ENCODE data around the gene CARS1.

DNA sequence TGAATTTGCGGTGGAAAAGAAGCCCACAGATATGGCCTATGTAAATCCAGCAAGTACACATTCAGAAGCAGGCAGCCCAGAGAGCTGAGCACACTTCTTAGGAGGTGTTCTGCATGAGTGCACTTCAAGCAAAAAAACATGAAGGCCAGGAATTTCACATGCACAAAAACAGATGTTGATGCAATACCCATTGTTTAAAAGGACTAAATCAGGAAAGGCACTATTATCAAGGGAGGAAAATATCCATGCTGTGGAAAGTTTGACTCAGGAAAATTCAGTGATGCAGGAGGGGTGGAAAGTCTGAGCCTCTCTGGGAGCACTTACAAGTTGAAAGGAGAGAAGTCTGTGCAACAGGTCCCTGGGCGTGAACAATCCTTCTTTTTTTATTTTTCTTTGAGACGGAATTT is 15.8 kb upstream of the CARS1 start:
- TF ChIP-seq ZNF324 (CRISPR knock-in tag; IDR thresholded peaks at IDR 0.05) (no peak), CHCHD3 (CRISPR knock-in tag; IDR thresholded peaks at IDR 0.05) (no peak), SIN3A (IDR thresholded peaks at IDR 0.05; ENCODE audit: borderline replicate concordance in 2 of 2, control insufficient read depth in 1 of 2, low read depth in 2 of 2, low read length in 2 of 2) (no peak), TAF1 (IDR thresholded peaks at IDR 0.05; ENCODE audit: control insufficient read depth, extremely low read depth, insufficient read depth, low read length, severe bottlenecking) (no peak), SAFB2 (IDR thresholded peaks at IDR 0.05; ENCODE audit: borderline replicate concordance, low read depth, low read length, severe bottlenecking) (no peak), EZH2 (IDR thresholded peaks at IDR 0.05; ENCODE audit: borderline replicate concordance, low read depth, low read length) (no peak)
- TF ChIP-seq, protein P1, sequence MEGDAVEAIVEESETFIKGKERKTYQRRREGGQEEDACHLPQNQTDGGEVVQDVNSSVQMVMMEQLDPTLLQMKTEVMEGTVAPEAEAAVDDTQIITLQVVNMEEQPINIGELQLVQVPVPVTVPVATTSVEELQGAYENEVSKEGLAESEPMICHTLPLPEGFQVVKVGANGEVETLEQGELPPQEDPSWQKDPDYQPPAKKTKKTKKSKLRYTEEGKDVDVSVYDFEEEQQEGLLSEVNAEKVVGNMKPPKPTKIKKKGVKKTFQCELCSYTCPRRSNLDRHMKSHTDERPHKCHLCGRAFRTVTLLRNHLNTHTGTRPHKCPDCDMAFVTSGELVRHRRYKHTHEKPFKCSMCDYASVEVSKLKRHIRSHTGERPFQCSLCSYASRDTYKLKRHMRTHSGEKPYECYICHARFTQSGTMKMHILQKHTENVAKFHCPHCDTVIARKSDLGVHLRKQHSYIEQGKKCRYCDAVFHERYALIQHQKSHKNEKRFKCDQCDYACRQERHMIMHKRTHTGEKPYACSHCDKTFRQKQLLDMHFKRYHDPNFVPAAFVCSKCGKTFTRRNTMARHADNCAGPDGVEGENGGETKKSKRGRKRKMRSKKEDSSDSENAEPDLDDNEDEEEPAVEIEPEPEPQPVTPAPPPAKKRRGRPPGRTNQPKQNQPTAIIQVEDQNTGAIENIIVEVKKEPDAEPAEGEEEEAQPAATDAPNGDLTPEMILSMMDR (IDR thresholded peaks at IDR 0.05 in 2 of 3, conservative IDR thresholded peaks at IDR 0.05 in 1 of 3; ENCODE audit: insufficient read depth in 2 of 3, low read depth in 1 of 3, low read length in 3 of 3), result no peak
- TF ChIP-seq, protein P2, sequence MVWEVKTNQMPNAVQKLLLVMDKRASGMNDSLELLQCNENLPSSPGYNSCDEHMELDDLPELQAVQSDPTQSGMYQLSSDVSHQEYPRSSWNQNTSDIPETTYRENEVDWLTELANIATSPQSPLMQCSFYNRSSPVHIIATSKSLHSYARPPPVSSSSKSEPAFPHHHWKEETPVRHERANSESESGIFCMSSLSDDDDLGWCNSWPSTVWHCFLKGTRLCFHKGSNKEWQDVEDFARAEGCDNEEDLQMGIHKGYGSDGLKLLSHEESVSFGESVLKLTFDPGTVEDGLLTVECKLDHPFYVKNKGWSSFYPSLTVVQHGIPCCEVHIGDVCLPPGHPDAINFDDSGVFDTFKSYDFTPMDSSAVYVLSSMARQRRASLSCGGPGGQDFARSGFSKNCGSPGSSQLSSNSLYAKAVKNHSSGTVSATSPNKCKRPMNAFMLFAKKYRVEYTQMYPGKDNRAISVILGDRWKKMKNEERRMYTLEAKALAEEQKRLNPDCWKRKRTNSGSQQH (CRISPR knock-in tag; IDR thresholded peaks at IDR 0.05), result no peak
- TF ChIP-seq, protein P3, sequence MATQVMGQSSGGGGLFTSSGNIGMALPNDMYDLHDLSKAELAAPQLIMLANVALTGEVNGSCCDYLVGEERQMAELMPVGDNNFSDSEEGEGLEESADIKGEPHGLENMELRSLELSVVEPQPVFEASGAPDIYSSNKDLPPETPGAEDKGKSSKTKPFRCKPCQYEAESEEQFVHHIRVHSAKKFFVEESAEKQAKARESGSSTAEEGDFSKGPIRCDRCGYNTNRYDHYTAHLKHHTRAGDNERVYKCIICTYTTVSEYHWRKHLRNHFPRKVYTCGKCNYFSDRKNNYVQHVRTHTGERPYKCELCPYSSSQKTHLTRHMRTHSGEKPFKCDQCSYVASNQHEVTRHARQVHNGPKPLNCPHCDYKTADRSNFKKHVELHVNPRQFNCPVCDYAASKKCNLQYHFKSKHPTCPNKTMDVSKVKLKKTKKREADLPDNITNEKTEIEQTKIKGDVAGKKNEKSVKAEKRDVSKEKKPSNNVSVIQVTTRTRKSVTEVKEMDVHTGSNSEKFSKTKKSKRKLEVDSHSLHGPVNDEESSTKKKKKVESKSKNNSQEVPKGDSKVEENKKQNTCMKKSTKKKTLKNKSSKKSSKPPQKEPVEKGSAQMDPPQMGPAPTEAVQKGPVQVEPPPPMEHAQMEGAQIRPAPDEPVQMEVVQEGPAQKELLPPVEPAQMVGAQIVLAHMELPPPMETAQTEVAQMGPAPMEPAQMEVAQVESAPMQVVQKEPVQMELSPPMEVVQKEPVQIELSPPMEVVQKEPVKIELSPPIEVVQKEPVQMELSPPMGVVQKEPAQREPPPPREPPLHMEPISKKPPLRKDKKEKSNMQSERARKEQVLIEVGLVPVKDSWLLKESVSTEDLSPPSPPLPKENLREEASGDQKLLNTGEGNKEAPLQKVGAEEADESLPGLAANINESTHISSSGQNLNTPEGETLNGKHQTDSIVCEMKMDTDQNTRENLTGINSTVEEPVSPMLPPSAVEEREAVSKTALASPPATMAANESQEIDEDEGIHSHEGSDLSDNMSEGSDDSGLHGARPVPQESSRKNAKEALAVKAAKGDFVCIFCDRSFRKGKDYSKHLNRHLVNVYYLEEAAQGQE (IDR thresholded peaks at IDR 0.05; ENCODE audit: borderline replicate concordance), result no peak
- TF ChIP-seq, protein P3 (CRISPR knock-in tag; IDR thresholded peaks at IDR 0.05; ENCODE audit: low read depth), result no peak
- TF ChIP-seq, protein P4, sequence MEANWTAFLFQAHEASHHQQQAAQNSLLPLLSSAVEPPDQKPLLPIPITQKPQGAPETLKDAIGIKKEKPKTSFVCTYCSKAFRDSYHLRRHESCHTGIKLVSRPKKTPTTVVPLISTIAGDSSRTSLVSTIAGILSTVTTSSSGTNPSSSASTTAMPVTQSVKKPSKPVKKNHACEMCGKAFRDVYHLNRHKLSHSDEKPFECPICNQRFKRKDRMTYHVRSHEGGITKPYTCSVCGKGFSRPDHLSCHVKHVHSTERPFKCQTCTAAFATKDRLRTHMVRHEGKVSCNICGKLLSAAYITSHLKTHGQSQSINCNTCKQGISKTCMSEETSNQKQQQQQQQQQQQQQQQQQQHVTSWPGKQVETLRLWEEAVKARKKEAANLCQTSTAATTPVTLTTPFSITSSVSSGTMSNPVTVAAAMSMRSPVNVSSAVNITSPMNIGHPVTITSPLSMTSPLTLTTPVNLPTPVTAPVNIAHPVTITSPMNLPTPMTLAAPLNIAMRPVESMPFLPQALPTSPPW (CRISPR knock-in tag; IDR thresholded peaks at IDR 0.05), result no peak
